ENCODE data around the gene DPP9. TPM values are rescaled to one million over a fixed set of nuclear protein-coding genes. Genes with fewer than 3 reads are reported as not detected.

DPP9 gene
- total RNA-seq, 2 donors from 2014 or later, result 36.8 to 48.8 TPM

DNA sequence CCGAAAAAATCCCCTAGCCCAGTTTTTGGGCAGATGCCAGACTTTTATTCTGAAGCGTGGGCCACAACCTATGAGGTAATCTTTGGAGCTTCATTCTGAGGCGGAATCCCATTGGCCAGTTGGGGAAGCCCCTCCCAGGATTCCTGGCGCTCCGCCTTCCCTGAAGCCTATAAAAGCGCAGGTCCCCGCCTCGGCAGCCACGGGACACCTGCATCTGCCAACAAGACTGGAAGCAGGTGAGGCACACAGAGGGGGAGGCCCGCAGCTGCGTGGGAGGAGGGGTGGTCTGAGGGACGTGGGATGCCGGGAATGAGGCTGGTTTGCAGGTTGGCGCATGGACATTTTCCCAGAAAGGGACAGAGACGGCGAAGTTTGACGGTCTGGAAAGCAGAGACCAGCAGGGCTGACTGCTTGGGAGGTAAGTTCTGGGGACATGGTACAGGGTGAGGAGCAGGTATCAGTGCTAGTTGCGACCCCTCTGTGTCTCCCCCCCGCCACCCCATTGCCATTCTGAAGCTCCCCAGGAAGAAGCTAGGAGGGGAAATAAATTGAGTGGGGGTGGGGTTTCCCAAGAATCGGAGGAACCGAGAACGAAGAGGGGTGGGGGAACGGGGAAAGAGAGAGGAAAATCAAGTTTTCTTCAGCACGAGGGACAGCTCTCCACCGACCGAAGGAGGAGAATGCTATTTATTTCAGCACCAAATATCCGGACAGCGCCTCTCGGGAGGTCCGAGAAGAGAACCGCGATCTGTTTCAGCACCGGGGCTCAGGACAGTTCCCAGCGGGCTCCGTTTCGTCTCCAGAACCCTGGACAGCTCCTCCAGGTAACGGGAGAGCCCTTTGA is 45.5 kb upstream of the DPP9 start:
- no peak overlapping the region for H3K9ac ChIP-seq (ENCODE audit: extremely low read depth, low read length, poor library complexity, severe bottlenecking)
- no peak overlapping the region for H3K4me3 ChIP-seq (ENCODE audit: low read length)
- no peaks in the 10 kb centered on the region for H3K4me1 ChIP-seq (ENCODE audit: control insufficient read depth, insufficient read depth, low read length)
- no peaks in the 10 kb centered on the region for H3K36me3 ChIP-seq (ENCODE audit: control insufficient read depth, insufficient read depth, low read length)
- H3K9me3 Mint-ChIP-seq, result no peaks in the 10 kb centered on the region
- H3K9me3 ChIP-seq (ENCODE audit: control insufficient read depth, low read length), result no peaks in the 10 kb centered on the region
- H3K4me1 Mint-ChIP-seq, result no peaks in the 10 kb centered on the region
- no peak overlapping the region for H3K27ac ChIP-seq (ENCODE audit: low read depth, low read length)
- H3K27ac Mint-ChIP-seq, result no peak overlapping the region
- DNase-seq, result peak; percentile 98
- peaks cover 32% of the 10 kb centered on the region for H3K27me3 ChIP-seq (ENCODE audit: control insufficient read depth, insufficient read depth, low read length, poor library complexity, severe bottlenecking)
- H3K36me3 Mint-ChIP-seq (ENCODE audit: low read depth), result no peaks in the 10 kb centered on the region
- TF ChIP-seq CTCF (conservative IDR thresholded peaks at IDR 0.05), result no peak
- 9 to 14% methylated on average over 20 to 36 of the region's 37 CpGs for WGBS, 2 experiments (ENCODE audit: insufficient coverage in 1 of 2, insufficient read length in 1 of 2)
- no peak overlapping the region for H3K4me3 Mint-ChIP-seq
- peaks cover 31% of the 10 kb centered on the region for H3K27me3 Mint-ChIP-seq (ENCODE audit: insufficient read depth)

DNA sequence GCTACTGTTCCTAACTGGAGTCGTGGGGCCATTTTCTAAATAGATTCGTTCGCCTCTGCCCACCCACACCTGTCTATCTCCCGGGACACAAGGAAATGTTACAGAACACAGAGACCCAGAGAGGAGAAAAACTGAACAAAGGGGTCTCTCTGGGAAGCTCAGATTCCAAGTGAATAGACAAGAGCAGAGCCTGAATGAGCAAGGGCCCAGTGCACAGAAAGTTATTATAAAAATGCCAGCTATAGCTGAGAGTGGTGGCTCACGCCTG is 40.7 kb upstream of the DPP9 start:
- no peak overlapping the region for H3K27ac Mint-ChIP-seq
- H3K36me3 Mint-ChIP-seq (ENCODE audit: low read depth), result no peaks in the 10 kb centered on the region
- H3K4me1 Mint-ChIP-seq, result peaks cover 3% of the 10 kb centered on the region
- Histone ChIP-seq H3K27ac (ENCODE audit: low read depth, low read length) (peak overlapping the region; percentile 88), H3K9ac (ENCODE audit: extremely low read depth, low read length, poor library complexity, severe bottlenecking) (no peak overlapping the region), H3K9me3 (ENCODE audit: control insufficient read depth, low read length) (no peaks in the 10 kb centered on the region), H3K4me1 (ENCODE audit: control insufficient read depth, insufficient read depth, low read length) (no peaks in the 10 kb centered on the region), H3K36me3 (ENCODE audit: control insufficient read depth, insufficient read depth, low read length) (no peaks in the 10 kb centered on the region), H3K4me3 (ENCODE audit: low read length) (no peak overlapping the region), H3K27me3 (ENCODE audit: control insufficient read depth, insufficient read depth, low read length, poor library complexity, severe bottlenecking) (peaks cover 9% of the 10 kb centered on the region)
- WGBS, 2 experiments (ENCODE audit: insufficient coverage in 1 of 2, insufficient read length in 1 of 2), result 74 to 76% methylated on average over 4 to 5 of the region's 5 CpGs
- H3K9me3 Mint-ChIP-seq, result no peaks in the 10 kb centered on the region
- DNase-seq, result no peak
- H3K27me3 Mint-ChIP-seq (ENCODE audit: insufficient read depth), result peaks cover 13% of the 10 kb centered on the region
- TF ChIP-seq CTCF (conservative IDR thresholded peaks at IDR 0.05), result no peak
- no peak overlapping the region for H3K4me3 Mint-ChIP-seq

GRCh38 chr19:4763021-4763420 is 39.4 kb upstream of the DPP9 start:
- Histone ChIP-seq H3K4me1 (ENCODE audit: control insufficient read depth, insufficient read depth, low read length) (no peaks in the 10 kb centered on the region), H3K36me3 (ENCODE audit: control insufficient read depth, insufficient read depth, low read length) (no peaks in the 10 kb centered on the region), H3K9ac (ENCODE audit: extremely low read depth, low read length, poor library complexity, severe bottlenecking) (no peak overlapping the region), H3K27ac (ENCODE audit: low read depth, low read length) (no peak overlapping the region), H3K27me3 (ENCODE audit: control insufficient read depth, insufficient read depth, low read length, poor library complexity, severe bottlenecking) (peaks cover 20% of the 10 kb centered on the region), H3K9me3 (ENCODE audit: control insufficient read depth, low read length) (no peaks in the 10 kb centered on the region), H3K4me3 (ENCODE audit: low read length) (no peak overlapping the region)
- Mint-ChIP-seq H3K27me3 (ENCODE audit: insufficient read depth) (peaks cover 23% of the 10 kb centered on the region), H3K27ac (no peak overlapping the region), H3K4me1 (peaks cover 3% of the 10 kb centered on the region), H3K4me3 (no peak overlapping the region), H3K36me3 (ENCODE audit: low read depth) (no peaks in the 10 kb centered on the region), H3K9me3 (no peaks in the 10 kb centered on the region)
- no peak for DNase-seq
- TF ChIP-seq CTCF (conservative IDR thresholded peaks at IDR 0.05), result no peak
- WGBS, 2 experiments (ENCODE audit: insufficient coverage in 1 of 2, insufficient read length in 1 of 2), result 90 to 94% methylated on average over 3 to 5 of the region's 6 CpGs
